IMR-90 (cell line): ENCODE data around the gene GTF3C4. TPM values are rescaled to one million over a fixed set of nuclear protein-coding genes. Genes with fewer than 3 reads are reported as not detected.

Source experiments
- ATAC-seq: fragments of 200-7000 bp; cut with Tn5 transposase; 2 replicates; pipeline ENCODE4 v1.9.1; 2020; ENCODE audit warnings: low read depth, mild to moderate bottlenecking, moderate library complexity
- BruUV-seq: library from RNA; stranded (reverse); fragments of 400-500 nt; replicated peaks from 2 replicates; lab custom pipeline; 2021; lab: Mats Ljungman, UMichigan
- CTCF ChIA-PET: fragments of 300-600 bp; formaldehyde crosslinking; extraction: SDS; loops from one replicate; lab custom pipeline; 2021; ENCODE audit warnings: antibody characterized with exemption; lab: Yijun Ruan, JAX
- POLR2A ChIA-PET: fragments of 300-600 bp; sonication (Branson Sonifier 250); formaldehyde crosslinking; loops from one replicate; lab custom pipeline; 2022; ENCODE audit warnings: antibody characterized with exemption; ENCODE audit not compliant: unreplicated experiment; lab: Charles Lee
- DNase-seq: peaks from one replicate; pipeline ENCODE4 v3.0.0; 2013
- H2AFZ ChIP-seq: replicated peaks from 2 replicates; pipeline ENCODE3; 2013; ENCODE audit warnings: low read length, mild to moderate bottlenecking; ENCODE audit not compliant: poor library complexity
- H2AK5ac ChIP-seq: 2 replicates; pipeline ENCODE4 v1.6.1; 2013; ENCODE audit warnings: low read depth, low read length, inconsistent platforms
- H2AK9ac ChIP-seq: replicated peaks from 2 replicates; pipeline ENCODE3; 2013; ENCODE audit warnings: mild to moderate bottlenecking, low read depth, low read length, moderate library complexity; ENCODE audit not compliant: poor library complexity
- H2BK120ac ChIP-seq: 2 replicates; pipeline ENCODE4 v1.6.1; 2013; ENCODE audit warnings: low read depth, low read length, inconsistent platforms
- H2BK15ac ChIP-seq: 3 replicates; pipeline ENCODE4 v1.6.1; 2013; ENCODE audit warnings: low read depth, low read length, inconsistent platforms
- H2BK20ac ChIP-seq: 2 replicates; pipeline ENCODE4 v1.6.1; 2013; ENCODE audit warnings: low read depth, mild to moderate bottlenecking, inconsistent platforms, low read length, moderate library complexity
- H2BK5ac ChIP-seq: 2 replicates; pipeline ENCODE4 v1.6.1; 2013; ENCODE audit warnings: mild to moderate bottlenecking, low read depth, low read length, inconsistent platforms; ENCODE audit not compliant: poor library complexity, severe bottlenecking
- H3K14ac ChIP-seq: replicated peaks from 2 replicates; pipeline ENCODE4 v1.6.1; 2013; ENCODE audit warnings: low read depth, low read length, inconsistent platforms
- H3K18ac ChIP-seq: 2 replicates; pipeline ENCODE4 v1.6.1; 2013; ENCODE audit warnings: low read depth, low read length, control low read depth
- H3K23ac ChIP-seq: 2 replicates; pipeline ENCODE4 v1.6.1; 2013; ENCODE audit warnings: low read depth, low read length, inconsistent platforms
- H3K27ac ChIP-seq: 2 replicates; pipeline ENCODE4 v1.5.1; 2013; ENCODE audit warnings: mild to moderate bottlenecking, control low read depth, low read length; ENCODE audit not compliant: insufficient read depth
- H3K27me3 ChIP-seq: 2 replicates; pipeline ENCODE4 v1.6.1; 2013; ENCODE audit warnings: low read length; ENCODE audit not compliant: control insufficient read depth, insufficient read depth
- H3K36me3 ChIP-seq: 2 replicates; pipeline ENCODE4 v1.6.1; 2013; ENCODE audit warnings: low read length, mixed read lengths; ENCODE audit not compliant: control insufficient read depth, insufficient read depth
- H3K4ac ChIP-seq: 2 replicates; pipeline ENCODE4 v1.6.1; 2013; ENCODE audit warnings: low read depth, low read length, inconsistent platforms
- H3K4me1 ChIP-seq: 2 replicates; pipeline ENCODE4 v1.6.1; 2013; ENCODE audit warnings: low read length, mixed read lengths; ENCODE audit not compliant: control insufficient read depth, insufficient read depth
- H3K4me2 ChIP-seq: 2 replicates; pipeline ENCODE4 v1.6.1; 2013; ENCODE audit warnings: low read depth, mild to moderate bottlenecking, control low read depth, low read length, moderate library complexity
- H3K4me3 ChIP-seq: 2 replicates; pipeline ENCODE4 v1.5.1; 2013; ENCODE audit warnings: low read depth, mild to moderate bottlenecking, control low read depth, low read length, moderate library complexity; ENCODE audit not compliant: insufficient read depth
- H3K56ac ChIP-seq: 2 replicates; pipeline ENCODE4 v1.6.1; 2013; ENCODE audit warnings: low read length, inconsistent platforms; ENCODE audit not compliant: insufficient read depth; ENCODE audit errors: extremely low read depth
- H3K79me1 ChIP-seq, 2 experiments: 2 replicates each; pipeline ENCODE4 v1.6.1; 2013; ENCODE audit warnings: low read length in 2 of 2, inconsistent platforms in 1 of 2, low read depth in 1 of 2
- H3K9ac ChIP-seq: 2 replicates; pipeline ENCODE4 v1.6.1; 2013; ENCODE audit warnings: low read depth, low read length, control low read depth
- H3K9me1 ChIP-seq: 2 replicates; pipeline ENCODE4 v1.6.1; 2013; ENCODE audit warnings: low read length, inconsistent platforms; ENCODE audit not compliant: insufficient read depth
- H3K9me3 ChIP-seq: 2 replicates; pipeline ENCODE4 v1.6.1; 2013; ENCODE audit warnings: low read length; ENCODE audit not compliant: control insufficient read depth, insufficient read depth
- H4K20me1 ChIP-seq: 2 replicates; pipeline ENCODE4 v1.6.1; 2013; ENCODE audit warnings: low read length, inconsistent platforms; ENCODE audit not compliant: insufficient read depth
- H4K5ac ChIP-seq: 2 replicates; pipeline ENCODE4 v1.6.1; 2013; ENCODE audit warnings: mild to moderate bottlenecking, low read depth, low read length, control low read depth
- H4K8ac ChIP-seq, 2 experiments: 2 replicates each; pipeline ENCODE4 v1.6.1; 2013; ENCODE audit warnings: low read depth in 2 of 2, low read length in 2 of 2, control low read depth in 1 of 2, inconsistent platforms in 1 of 2
- H4K91ac ChIP-seq: 2 replicates; pipeline ENCODE4 v1.6.1; 2013; ENCODE audit warnings: low read depth, low read length, inconsistent platforms; ENCODE audit not compliant: insufficient read depth
- BHLHE40 ChIP-seq: fragments of 150-350 bp; IDR thresholded peaks from 2 replicates; pipeline ENCODE4 v1.6.1; 2016; ENCODE audit warnings: mild to moderate bottlenecking, low read depth, low read length
- CEBPB ChIP-seq: IDR thresholded peaks from 2 replicates; pipeline ENCODE4 v1.6.1; 2012; ENCODE audit warnings: low read depth, low read length, improper control_type of control experiment
- CHD1 ChIP-seq: IDR thresholded peaks from 2 replicates; pipeline ENCODE4 v1.6.1; 2012; ENCODE audit warnings: low read depth, low read length, improper control_type of control experiment
- CTCF ChIP-seq: conservative IDR thresholded peaks from 2 replicates; pipeline ENCODE4 v1.5.1; 2012; ENCODE audit warnings: mild to moderate bottlenecking, low read depth, low read length, improper control_type of control experiment
- ELK1 ChIP-seq: fragments of 150-350 bp; IDR thresholded peaks from 2 replicates; pipeline ENCODE4 v1.6.1; 2016; ENCODE audit warnings: low read depth, mild to moderate bottlenecking, low read length, moderate library complexity, borderline replicate concordance
- MAFK ChIP-seq: IDR thresholded peaks from 2 replicates; pipeline ENCODE4 v1.6.1; 2012; ENCODE audit warnings: low read depth, low read length, improper control_type of control experiment
- MAZ ChIP-seq: IDR thresholded peaks from 2 replicates; pipeline ENCODE4 v1.6.1; 2012; ENCODE audit warnings: low read depth, mild to moderate bottlenecking, low read length, improper control_type of control experiment, moderate library complexity, borderline replicate concordance
- MXI1 ChIP-seq: IDR thresholded peaks from 2 replicates; pipeline ENCODE4 v1.6.1; 2012; ENCODE audit warnings: low read depth, mild to moderate bottlenecking, low read length, moderate library complexity, borderline replicate concordance
- POLR2A ChIP-seq: IDR thresholded peaks from 2 replicates; pipeline ENCODE4 v1.6.1; 2012; ENCODE audit warnings: mild to moderate bottlenecking, low read depth, low read length
- RAD21 ChIP-seq: IDR thresholded peaks from 2 replicates; pipeline ENCODE4 v1.6.1; 2012; ENCODE audit warnings: low read length, improper control_type of control experiment
- RCOR1 ChIP-seq: IDR thresholded peaks from 2 replicates; pipeline ENCODE4 v1.6.1; 2012; ENCODE audit warnings: mild to moderate bottlenecking, low read length, improper control_type of control experiment; ENCODE audit not compliant: insufficient replicate concordance
- RFX5 ChIP-seq: IDR thresholded peaks from 2 replicates; pipeline ENCODE4 v1.8.0; 2012; ENCODE audit warnings: low read depth, mild to moderate bottlenecking, low read length, moderate library complexity
- SMC3 ChIP-seq: fragments of 150-350 bp; IDR thresholded peaks from 2 replicates; pipeline ENCODE4 v1.6.1; 2016; ENCODE audit warnings: low read depth, mild to moderate bottlenecking, antibody characterized with exemption, low read length, moderate library complexity
- USF2 ChIP-seq: fragments of 150-350 bp; IDR thresholded peaks from 2 replicates; pipeline ENCODE4 v1.6.1; 2017; ENCODE audit warnings: mild to moderate bottlenecking, antibody characterized with exemption, low read length, low read depth
- whole genome bisulfite sequencing, 2 experiments: methylation state at CpG; one replicate each; pipeline versions ENCODE4 v1.1.5 to v1.1.7; 2013; ENCODE audit warnings: missing lambda C conversion rate in 2 of 2; ENCODE audit not compliant: insufficient read length in 1 of 2; ENCODE audit errors: extremely low coverage in 2 of 2; 5-methylcytosine and 5-hydroxymethylcytosine counted together
- dilution Hi-C: fragments of 300-500 bp; cut with HindIII; formaldehyde crosslinking; loops from one replicate; pipeline ENCODE4 v1.14.3; 2018; ENCODE audit warnings: low sequenced_read_pairs; ENCODE audit not compliant: unreplicated experiment
- in situ Hi-C: fragments of 300-500 bp; cut with MboI; formaldehyde crosslinking; loops from 3 replicates; pipeline ENCODE4 v1.14.3; 2019; ENCODE audit warnings: low sequenced_read_pairs, inconsistent platforms, mixed read lengths
- intact Hi-C: fragments of 100-400 bp; cut with micrococcal nuclease; formaldehyde crosslinking; loops from 2 replicates; pipeline ENCODE4 v1.10.0; 2022
- polyA plus RNA-seq, 3 experiments: library from polyadenylated mRNA; depleted of rRNA; stranded (reverse); fragments of >200 nt; gene quantifications; 2 replicates each; pipeline ENCODE4 v1.2.3, GENCODE V29; 2012; ENCODE audit warnings: low replicate concordance in 1 of 3
- total RNA-seq: library from RNA; depleted of rRNA; stranded (reverse); fragments of >200 nt; gene quantifications from 2 replicates; pipeline ENCODE4 v1.2.3, GENCODE V29; 2012

GTF3C4 gene
- total and polyA plus RNA-seq, 2 of the 4 experiments (the other 2 are of a cell fraction): 4.7 to 16.5 TPM

GRCh38 chr9:132637801-132638200 lies 32.5 kb upstream of the GTF3C4 start:
- no peak overlapping the region for H2BK15ac ChIP-seq
- H3K79me1 ChIP-seq: no peaks in the 10 kb centered on the region
- ATAC-seq: no peak
- no peak overlapping the region for H3K18ac ChIP-seq
- dilution Hi-C loops: no loop called here
- H3K4me1 ChIP-seq: peaks cover 5% of the 10 kb centered on the region
- H3K4me3 ChIP-seq: no peak overlapping the region
- no peak overlapping the region for H3K23ac ChIP-seq
- peaks cover 30% of the 10 kb centered on the region for H3K36me3 ChIP-seq
- in situ Hi-C loops: no loop called here
- no peak for DNase-seq
- no peak for TF ChIP-seq ELK1
- TF ChIP-seq RAD21: no peak
- no peak for TF ChIP-seq CTCF
- no peak for TF ChIP-seq USF2
- no peak for TF ChIP-seq CEBPB
- no peak for TF ChIP-seq CHD1
- no peak for TF ChIP-seq RFX5
- TF ChIP-seq MXI1: no peak
- TF ChIP-seq POLR2A: no peak
- TF ChIP-seq BHLHE40: no peak
- TF ChIP-seq MAZ: no peak
- no peak for TF ChIP-seq MAFK
- TF ChIP-seq SMC3: no peak
- no peak for TF ChIP-seq RCOR1
- 96% methylated on average over 8 of the region's 12 CpGs; no CpG with 5 or more reads in 1 of the 2 experiments for WGBS, 2 experiments
- no peak overlapping the region for H3K56ac ChIP-seq
- no TSS peak for BruUV-seq
- H3K27ac ChIP-seq: no peak overlapping the region
- H2BK120ac ChIP-seq: no peak overlapping the region
- no peaks in the 10 kb centered on the region for H4K20me1 ChIP-seq
- no peak overlapping the region for H4K8ac ChIP-seq
- H4K91ac ChIP-seq: no peak overlapping the region
- POLR2A ChIA-PET: no interaction called here
- no peak overlapping the region for H2BK20ac ChIP-seq
- no peak overlapping the region for H2AK5ac ChIP-seq
- CTCF ChIA-PET: no interaction called here
- intact Hi-C loops: no loop called here
- H3K27me3 ChIP-seq: no peaks in the 10 kb centered on the region
- no peaks in the 10 kb centered on the region for H3K9me3 ChIP-seq
- H2BK5ac ChIP-seq: no peak overlapping the region
- H3K9ac ChIP-seq: no peak overlapping the region
- no peak overlapping the region for H4K5ac ChIP-seq
- no peak overlapping the region for H3K14ac ChIP-seq
- no peak overlapping the region for H3K4ac ChIP-seq
- no peak overlapping the region for H3K4me2 ChIP-seq
- H3K9me1 ChIP-seq: no peaks in the 10 kb centered on the region
- no peak overlapping the region for H2AFZ ChIP-seq
- no peak overlapping the region for H2AK9ac ChIP-seq
